Panc1 (cell line): ENCODE measurements around the gene EPHA6. TPM values are rescaled to one million over a fixed set of nuclear protein-coding genes. Genes with fewer than 3 reads are reported as not detected.

ENCODE experiments used
- ATAC-seq: fragments of 200-7000 bp; cut with Tn5 transposase; 2 replicates; pipeline ENCODE4 v1.9.1; 2020; ENCODE audit warnings: mild to moderate bottlenecking, moderate library complexity
- BruUV-seq: library from RNA; stranded (reverse); fragments of 400-500 nt; replicated peaks from 2 replicates; lab custom pipeline; 2021; lab: Mats Ljungman, UMichigan
- CTCF ChIA-PET: fragments of 300-600 bp; sonication (Branson Sonifier 250); formaldehyde crosslinking; loops from one replicate; lab custom pipeline; 2022; ENCODE audit warnings: antibody characterized with exemption; lab: Charles Lee
- POLR2A ChIA-PET: fragments of 300-600 bp; sonication (Branson Sonifier 250); formaldehyde crosslinking; loops from one replicate; lab custom pipeline; 2022; ENCODE audit warnings: antibody characterized with exemption; lab: Charles Lee
- DNase-seq: peaks from one replicate; pipeline ENCODE4 v3.0.0-alpha.2; 2010; ENCODE audit warnings: low read depth, low spot score
- H3K27ac ChIP-seq: 2 replicates; pipeline ENCODE4 v1.5.1; 2011; ENCODE audit warnings: mild to moderate bottlenecking, low read length, inconsistent platforms
- H3K27me3 ChIP-seq: fragments of 200-500 bp; sonication (Bioruptor generic); 2 replicates; pipeline ENCODE4 v1.6.0; 2014; ENCODE audit warnings: low read length, inconsistent platforms; ENCODE audit not compliant: control insufficient read depth, insufficient read depth
- H3K36me3 ChIP-seq: fragments of 200-500 bp; sonication (Bioruptor generic); 2 replicates; pipeline ENCODE4 v1.5.1; 2014; ENCODE audit warnings: inconsistent platforms, mild to moderate bottlenecking, low read length, moderate library complexity; ENCODE audit not compliant: control insufficient read depth, insufficient read depth
- H3K4me1 ChIP-seq: 2 replicates; pipeline ENCODE4 v1.5.1; 2011; ENCODE audit warnings: inconsistent platforms, mild to moderate bottlenecking, low read length, moderate library complexity; ENCODE audit not compliant: control insufficient read depth, insufficient read depth
- H3K4me3 ChIP-seq, 2 experiments: 2 replicates each; pipeline ENCODE4 v1.5.1; 2011 to 2012; ENCODE audit warnings: low read depth in 2 of 2, low read length in 2 of 2, mild to moderate bottlenecking in 2 of 2, inconsistent platforms in 1 of 2, moderate library complexity in 1 of 2
- H3K9me3 ChIP-seq: fragments of 200-500 bp; sonication (Bioruptor generic); 2 replicates; pipeline ENCODE4 v1.5.1; 2014; ENCODE audit warnings: low read depth, mild to moderate bottlenecking, inconsistent platforms, low read length, moderate library complexity; ENCODE audit not compliant: control insufficient read depth, insufficient read depth
- POLR2AphosphoS5 ChIP-seq: IDR thresholded peaks from 2 replicates; pipeline ENCODE4 v1.6.1; 2012; ENCODE audit warnings: mild to moderate bottlenecking, low read depth, low read length, moderate library complexity
- SIN3A ChIP-seq: IDR thresholded peaks from 2 replicates; pipeline ENCODE4 v1.6.1; 2012; ENCODE audit warnings: low read depth, mild to moderate bottlenecking, low read length, moderate library complexity, borderline replicate concordance; ENCODE audit not compliant: insufficient read depth
- TCF7L2 ChIP-seq: IDR thresholded peaks from 2 replicates; pipeline ENCODE4 v1.6.1; 2011; ENCODE audit warnings: mild to moderate bottlenecking, low read depth, low read length, inconsistent platforms
- in situ Hi-C: cut with HindIII; loops from 2 replicates; pipeline ENCODE4 v1.10.0; 2016; ENCODE audit warnings: low sequenced_read_pairs, low pct_unique_long_range_greater_than_20kb
- intact Hi-C: fragments of 100-400 bp; cut with micrococcal nuclease; formaldehyde crosslinking; loops from one replicate; pipeline ENCODE4 v1.10.0; 2022; ENCODE audit not compliant: unreplicated experiment
- total RNA-seq: library from RNA; stranded (reverse); gene quantifications from one replicate; pipeline ENCODE4 v1.2.1, GENCODE V29; 2021; ENCODE audit not compliant: unreplicated experiment
- TF ChIP-seq, protein P1 (sequence below), 2 experiments: IDR thresholded peaks; 2 replicates each; pipeline ENCODE4 v1.6.1; 2011 to 2012; ENCODE audit warnings: low read depth in 2 of 2, control low read depth in 1 of 2, low read length in 1 of 2, mild to moderate bottlenecking in 1 of 2, moderate library complexity in 1 of 2; ENCODE audit not compliant: insufficient read depth in 1 of 2
- TF ChIP-seq, protein P2 (sequence below): fragments of 450-650 bp; IDR thresholded peaks from 2 replicates; pipeline ENCODE4 v1.5.1; 2017; ENCODE audit warnings: mild to moderate bottlenecking

The EPHA6 gene
- total RNA-seq, 1 experiment from 2014 or later: 0.57 TPM

DNA sequence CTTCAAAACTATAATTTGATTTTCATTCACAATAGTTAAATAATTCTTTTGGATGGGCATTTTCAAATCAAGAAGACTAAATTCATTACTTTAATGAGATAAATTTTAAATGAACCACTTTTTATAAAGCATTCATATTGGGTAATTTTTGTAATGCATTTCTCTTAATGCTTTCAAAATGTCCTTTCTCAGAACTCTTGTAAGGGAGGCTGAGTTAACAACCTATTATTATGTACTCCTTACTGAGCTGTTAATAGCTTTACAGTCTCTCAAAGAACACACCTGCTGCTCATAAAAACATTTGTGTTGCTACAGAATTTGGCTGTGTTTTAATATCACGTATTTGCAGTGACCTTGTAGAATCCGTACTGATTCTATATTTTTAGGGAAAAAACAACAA lies 616.2 kb downstream of the EPHA6 start:
- Histone ChIP-seq H3K36me3 (no peaks in the 10 kb centered on the region), H3K9me3 (no peaks in the 10 kb centered on the region; the same call in 1 of the 2 replicates), H3K27ac (no peak overlapping the region), H3K27me3 (no peaks in the 10 kb centered on the region), H3K4me1 (no peaks in the 10 kb centered on the region), H3K4me3 (no peak overlapping the region)
- BruUV-seq: no TSS peak
- intact Hi-C loops (no loop called here), in situ Hi-C loops (no loop called here)
- no peak for ATAC-seq
- TF ChIP-seq SIN3A (no peak), POLR2AphosphoS5 (no peak), TCF7L2 (no peak)
- TF ChIP-seq, protein P1, sequence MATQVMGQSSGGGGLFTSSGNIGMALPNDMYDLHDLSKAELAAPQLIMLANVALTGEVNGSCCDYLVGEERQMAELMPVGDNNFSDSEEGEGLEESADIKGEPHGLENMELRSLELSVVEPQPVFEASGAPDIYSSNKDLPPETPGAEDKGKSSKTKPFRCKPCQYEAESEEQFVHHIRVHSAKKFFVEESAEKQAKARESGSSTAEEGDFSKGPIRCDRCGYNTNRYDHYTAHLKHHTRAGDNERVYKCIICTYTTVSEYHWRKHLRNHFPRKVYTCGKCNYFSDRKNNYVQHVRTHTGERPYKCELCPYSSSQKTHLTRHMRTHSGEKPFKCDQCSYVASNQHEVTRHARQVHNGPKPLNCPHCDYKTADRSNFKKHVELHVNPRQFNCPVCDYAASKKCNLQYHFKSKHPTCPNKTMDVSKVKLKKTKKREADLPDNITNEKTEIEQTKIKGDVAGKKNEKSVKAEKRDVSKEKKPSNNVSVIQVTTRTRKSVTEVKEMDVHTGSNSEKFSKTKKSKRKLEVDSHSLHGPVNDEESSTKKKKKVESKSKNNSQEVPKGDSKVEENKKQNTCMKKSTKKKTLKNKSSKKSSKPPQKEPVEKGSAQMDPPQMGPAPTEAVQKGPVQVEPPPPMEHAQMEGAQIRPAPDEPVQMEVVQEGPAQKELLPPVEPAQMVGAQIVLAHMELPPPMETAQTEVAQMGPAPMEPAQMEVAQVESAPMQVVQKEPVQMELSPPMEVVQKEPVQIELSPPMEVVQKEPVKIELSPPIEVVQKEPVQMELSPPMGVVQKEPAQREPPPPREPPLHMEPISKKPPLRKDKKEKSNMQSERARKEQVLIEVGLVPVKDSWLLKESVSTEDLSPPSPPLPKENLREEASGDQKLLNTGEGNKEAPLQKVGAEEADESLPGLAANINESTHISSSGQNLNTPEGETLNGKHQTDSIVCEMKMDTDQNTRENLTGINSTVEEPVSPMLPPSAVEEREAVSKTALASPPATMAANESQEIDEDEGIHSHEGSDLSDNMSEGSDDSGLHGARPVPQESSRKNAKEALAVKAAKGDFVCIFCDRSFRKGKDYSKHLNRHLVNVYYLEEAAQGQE (IDR thresholded peaks at IDR 0.05; ENCODE audit: insufficient read depth in 1 of 2, low read depth in 2 of 2, low read length in 1 of 2): no peak
- TF ChIP-seq, protein P2, sequence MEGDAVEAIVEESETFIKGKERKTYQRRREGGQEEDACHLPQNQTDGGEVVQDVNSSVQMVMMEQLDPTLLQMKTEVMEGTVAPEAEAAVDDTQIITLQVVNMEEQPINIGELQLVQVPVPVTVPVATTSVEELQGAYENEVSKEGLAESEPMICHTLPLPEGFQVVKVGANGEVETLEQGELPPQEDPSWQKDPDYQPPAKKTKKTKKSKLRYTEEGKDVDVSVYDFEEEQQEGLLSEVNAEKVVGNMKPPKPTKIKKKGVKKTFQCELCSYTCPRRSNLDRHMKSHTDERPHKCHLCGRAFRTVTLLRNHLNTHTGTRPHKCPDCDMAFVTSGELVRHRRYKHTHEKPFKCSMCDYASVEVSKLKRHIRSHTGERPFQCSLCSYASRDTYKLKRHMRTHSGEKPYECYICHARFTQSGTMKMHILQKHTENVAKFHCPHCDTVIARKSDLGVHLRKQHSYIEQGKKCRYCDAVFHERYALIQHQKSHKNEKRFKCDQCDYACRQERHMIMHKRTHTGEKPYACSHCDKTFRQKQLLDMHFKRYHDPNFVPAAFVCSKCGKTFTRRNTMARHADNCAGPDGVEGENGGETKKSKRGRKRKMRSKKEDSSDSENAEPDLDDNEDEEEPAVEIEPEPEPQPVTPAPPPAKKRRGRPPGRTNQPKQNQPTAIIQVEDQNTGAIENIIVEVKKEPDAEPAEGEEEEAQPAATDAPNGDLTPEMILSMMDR: no peak
- no peak for DNase-seq
- POLR2A ChIA-PET: no interaction called here
- CTCF ChIA-PET: no interaction called here

DNA sequence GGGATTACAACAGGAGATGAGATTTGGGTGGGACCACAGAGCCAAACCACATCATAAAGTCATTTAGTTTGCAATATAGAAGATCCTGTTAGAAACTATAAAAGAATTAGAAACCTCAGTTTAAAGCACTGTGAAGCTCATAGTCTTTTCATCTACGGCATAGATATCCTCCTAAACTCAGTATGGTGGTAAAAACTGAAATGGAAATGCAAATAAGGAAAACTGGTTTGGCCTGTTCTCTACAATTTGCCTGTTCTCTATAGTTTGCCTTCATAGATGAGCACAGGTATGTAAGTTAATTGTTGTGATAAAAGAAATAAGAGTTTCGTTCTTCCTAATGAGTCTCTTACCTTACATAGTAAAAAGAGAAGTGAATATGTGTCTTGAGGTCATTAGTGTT lies 618.5 kb downstream of the EPHA6 start:
- no peaks in the 10 kb centered on the region for H3K27me3 ChIP-seq
- TF ChIP-seq POLR2AphosphoS5 (no peak), SIN3A (no peak), TCF7L2 (no peak)
- TF ChIP-seq, protein P2: no peak
- TF ChIP-seq, protein P1 (IDR thresholded peaks at IDR 0.05; ENCODE audit: insufficient read depth in 1 of 2, low read depth in 2 of 2, low read length in 1 of 2): no peak
- in situ Hi-C loops (no loop called here), intact Hi-C loops (no loop called here)
- POLR2A ChIA-PET: no interaction called here
- CTCF ChIA-PET: no interaction called here
- no peak overlapping the region for H3K4me3 ChIP-seq
- H3K36me3 ChIP-seq: no peaks in the 10 kb centered on the region
- DNase-seq (no peak), ATAC-seq (no peak)
- H3K9me3 ChIP-seq: no peaks in the 10 kb centered on the region; the same call in none of the 2 replicates
- no peak overlapping the region for H3K27ac ChIP-seq
- BruUV-seq: no TSS peak
- H3K4me1 ChIP-seq: no peaks in the 10 kb centered on the region
